Measurements from ENCODE around the gene UBE2B. TPM values are rescaled to one million over a fixed set of nuclear protein-coding genes. Genes with fewer than 3 reads are reported as not detected.
"Not testable (repeated sequence)": the region's sequence is repeated elsewhere in the genome, so short reads cannot be mapped to it uniquely, and the experiment has no call there.

UBE2B gene
- total RNA-seq, 2 donors from 2014 or later = 27.4 to 57.7 TPM

DNA sequence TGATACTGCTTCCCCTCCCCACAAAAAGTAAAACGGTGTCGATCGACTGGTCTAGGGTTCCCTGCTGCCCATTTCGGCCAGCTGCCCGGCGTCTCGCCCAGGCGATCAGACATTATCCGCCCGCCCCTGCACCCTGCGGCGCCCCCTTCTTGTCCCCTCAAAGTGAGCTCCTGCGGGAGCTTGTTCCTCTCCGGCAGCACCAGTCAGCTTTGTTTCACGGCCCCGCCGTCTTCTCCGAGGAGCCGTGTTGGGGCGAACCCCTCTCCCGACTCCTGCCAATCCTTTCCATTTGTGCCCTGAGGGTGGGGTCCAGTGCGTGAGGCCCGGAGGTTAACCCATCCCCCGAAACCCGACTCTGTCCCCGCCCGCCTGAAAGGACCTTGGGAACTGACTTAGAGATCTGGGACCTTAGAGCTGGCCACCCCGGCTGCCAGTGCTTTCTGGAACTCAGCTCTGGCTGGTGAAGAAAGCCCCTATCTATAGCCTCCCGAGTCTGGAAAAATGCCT lies 518 bp downstream of the UBE2B start:
- peak overlapping the region; percentile 75 to 76 for H3K4me3 ChIP-seq
- intact Hi-C loops (cut with DNase I) = loop anchor here (2.0 to 10.0 kb wide), 3 partner anchors 155 to 205 kb away; partner anchors contain the start of gene SKP1
- DNase-seq (ENCODE audit: low spot score) = peak; percentile 31
- H3K27me3 ChIP-seq (replicated peaks; ENCODE audit: insufficient read depth) = no peaks in the 10 kb centered on the region
- TF ChIP-seq, protein P1, sequence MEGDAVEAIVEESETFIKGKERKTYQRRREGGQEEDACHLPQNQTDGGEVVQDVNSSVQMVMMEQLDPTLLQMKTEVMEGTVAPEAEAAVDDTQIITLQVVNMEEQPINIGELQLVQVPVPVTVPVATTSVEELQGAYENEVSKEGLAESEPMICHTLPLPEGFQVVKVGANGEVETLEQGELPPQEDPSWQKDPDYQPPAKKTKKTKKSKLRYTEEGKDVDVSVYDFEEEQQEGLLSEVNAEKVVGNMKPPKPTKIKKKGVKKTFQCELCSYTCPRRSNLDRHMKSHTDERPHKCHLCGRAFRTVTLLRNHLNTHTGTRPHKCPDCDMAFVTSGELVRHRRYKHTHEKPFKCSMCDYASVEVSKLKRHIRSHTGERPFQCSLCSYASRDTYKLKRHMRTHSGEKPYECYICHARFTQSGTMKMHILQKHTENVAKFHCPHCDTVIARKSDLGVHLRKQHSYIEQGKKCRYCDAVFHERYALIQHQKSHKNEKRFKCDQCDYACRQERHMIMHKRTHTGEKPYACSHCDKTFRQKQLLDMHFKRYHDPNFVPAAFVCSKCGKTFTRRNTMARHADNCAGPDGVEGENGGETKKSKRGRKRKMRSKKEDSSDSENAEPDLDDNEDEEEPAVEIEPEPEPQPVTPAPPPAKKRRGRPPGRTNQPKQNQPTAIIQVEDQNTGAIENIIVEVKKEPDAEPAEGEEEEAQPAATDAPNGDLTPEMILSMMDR (IDR thresholded peaks at IDR 0.05) = no peak
- TF ChIP-seq POLR2A (IDR thresholded peaks at IDR 0.05) (peak; percentile 28), POLR2AphosphoS5 (IDR thresholded peaks at IDR 0.05) (no peak)
- no peaks in the 10 kb centered on the region for H3K4me1 ChIP-seq (replicated peaks)
- peak overlapping the region; percentile 96 to 97 for H3K27ac ChIP-seq
- WGBS = under 1% methylated on average over 24 of the region's 29 CpGs
- no peaks in the 10 kb centered on the region for H3K36me3 ChIP-seq
- no peaks in the 10 kb centered on the region for H3K9me3 ChIP-seq

DNA sequence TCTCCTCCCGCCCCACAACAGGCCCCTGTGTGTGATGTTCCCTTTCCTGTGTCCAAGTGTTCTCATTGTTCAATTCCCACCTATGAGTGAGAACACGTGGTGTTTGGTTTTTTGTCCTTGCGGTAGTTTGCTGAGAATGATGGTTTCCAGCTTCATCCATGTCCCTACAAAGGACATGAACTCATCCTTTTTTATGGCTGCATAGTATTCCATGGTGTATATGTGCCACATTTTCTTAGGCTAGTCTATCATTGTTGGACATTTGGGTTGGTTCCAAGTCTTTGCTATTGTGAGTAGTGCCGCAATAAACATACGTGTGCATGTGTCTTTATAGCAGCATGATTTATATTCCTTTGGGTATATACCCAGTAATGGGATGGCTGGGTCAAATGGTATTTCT lies 2.3 kb downstream of the UBE2B start:
- H3K4me1 ChIP-seq (replicated peaks); H3K27me3 ChIP-seq (replicated peaks; ENCODE audit: insufficient read depth); H3K9me3 ChIP-seq; H3K36me3 ChIP-seq; DNase-seq (ENCODE audit: low spot score); H3K4me3 ChIP-seq; H3K27ac ChIP-seq: not testable (repeated sequence)
- intact Hi-C loops (cut with DNase I) = loop anchor here (5.0 to 10.0 kb wide), 2 partner anchors 199 to 204 kb away; partner anchors contain the start of gene SKP1
- WGBS = 91% methylated on average over 5 of the region's 5 CpGs

DNA sequence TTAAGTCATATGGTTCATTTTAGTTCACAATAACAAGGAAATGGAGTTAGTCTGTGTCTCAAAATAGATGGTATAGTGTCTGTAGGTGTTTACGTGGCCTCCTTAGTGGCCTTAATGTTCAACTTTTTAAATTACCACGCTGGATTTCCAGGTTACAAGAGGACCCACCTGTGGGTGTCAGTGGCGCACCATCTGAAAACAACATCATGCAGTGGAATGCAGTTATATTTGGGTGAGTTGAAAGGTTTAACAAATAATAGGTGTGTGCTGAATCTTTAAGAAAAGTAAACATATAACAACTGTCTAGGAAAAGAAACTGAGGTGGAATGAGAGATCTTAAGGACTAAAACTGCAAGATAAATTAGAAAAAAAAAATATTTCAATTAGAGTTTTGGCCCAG lies 2.9 kb downstream of the UBE2B start:
- intact Hi-C loops (cut with DNase I) = loop anchor here (5.0 to 10.0 kb wide), 2 partner anchors 199 to 203 kb away; partner anchors contain the start of gene SKP1
- H3K4me1 ChIP-seq (replicated peaks) = no peaks in the 10 kb centered on the region
- WGBS = 67% methylated on average over 3 of the region's 3 CpGs
- peaks cover 0 to 3% of the 10 kb centered on the region in 2 donors for H3K36me3 ChIP-seq
- H3K27me3 ChIP-seq (replicated peaks; ENCODE audit: insufficient read depth) = no peaks in the 10 kb centered on the region
- TF ChIP-seq, protein P1 (IDR thresholded peaks at IDR 0.05) = peak in 1 of 4 experiments; percentile 12
- no peak for TF ChIP-seq POLR2AphosphoS5 (IDR thresholded peaks at IDR 0.05)
- H3K9me3 ChIP-seq = no peaks in the 10 kb centered on the region
- H3K4me3 ChIP-seq = no peak overlapping the region
- H3K27ac ChIP-seq = no peak overlapping the region
- no peak for DNase-seq (ENCODE audit: low spot score)

DNA sequence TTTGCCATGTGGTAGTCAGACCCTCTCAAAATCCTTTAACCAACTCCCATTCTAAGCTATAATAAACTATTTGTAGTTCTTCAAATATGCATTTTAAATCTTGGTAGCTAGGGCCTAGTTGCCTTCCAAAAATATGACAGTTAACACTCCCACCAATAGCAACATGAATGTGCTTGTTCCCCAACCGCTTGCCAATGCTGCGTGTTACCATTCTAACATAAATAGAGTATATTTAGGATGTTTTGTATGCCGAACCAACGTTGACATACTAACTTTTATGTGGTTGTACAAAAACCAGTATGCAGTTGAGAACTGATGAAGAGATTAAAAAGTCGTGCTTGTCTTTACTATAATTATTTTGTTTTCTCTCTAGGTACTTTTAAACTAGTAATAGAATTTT lies 9.0 kb downstream of the UBE2B start:
- H3K4me3 ChIP-seq = no peak overlapping the region
- TF ChIP-seq, protein P1 (IDR thresholded peaks at IDR 0.05) = no peak
- no peak overlapping the region for H3K27ac ChIP-seq
- H3K4me1 ChIP-seq (replicated peaks) = no peaks in the 10 kb centered on the region
- H3K27me3 ChIP-seq (replicated peaks; ENCODE audit: insufficient read depth) = no peaks in the 10 kb centered on the region
- no peak for DNase-seq (ENCODE audit: low spot score)
- H3K36me3 ChIP-seq = peaks cover 3 to 9% of the 10 kb centered on the region in 2 donors
- H3K9me3 ChIP-seq = no peaks in the 10 kb centered on the region
- whole genome bisulfite sequencing = 45% methylated on average over 5 of the region's 5 CpGs
- intact Hi-C loops (cut with DNase I) = no loop called here

DNA sequence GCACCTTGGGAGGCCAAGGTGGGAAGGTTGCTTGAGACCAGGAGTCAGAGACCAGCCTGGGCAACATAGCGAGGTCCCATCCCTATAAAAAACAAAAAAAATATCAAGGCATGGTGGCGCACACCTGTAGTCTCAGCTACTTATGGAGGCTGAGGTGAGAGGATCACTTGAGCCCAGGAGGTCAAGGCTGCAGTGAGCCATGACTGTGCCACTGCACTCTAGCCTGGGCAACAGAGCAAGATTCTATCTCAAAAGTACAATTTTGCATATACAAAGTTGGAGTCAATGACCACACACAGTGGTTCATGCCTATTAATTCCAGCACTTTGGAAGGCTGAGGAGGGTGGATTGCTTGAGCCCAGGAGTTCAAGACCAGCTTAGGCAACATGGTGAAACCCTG lies 10.8 kb downstream of the UBE2B start:
- WGBS = 100% methylated on average over 2 of the region's 2 CpGs
- H3K4me3 ChIP-seq; intact Hi-C loops (cut with DNase I); H3K4me1 ChIP-seq (replicated peaks); H3K36me3 ChIP-seq; H3K27me3 ChIP-seq (replicated peaks; ENCODE audit: insufficient read depth); DNase-seq (ENCODE audit: low spot score); H3K27ac ChIP-seq; H3K9me3 ChIP-seq: not testable (repeated sequence)

DNA sequence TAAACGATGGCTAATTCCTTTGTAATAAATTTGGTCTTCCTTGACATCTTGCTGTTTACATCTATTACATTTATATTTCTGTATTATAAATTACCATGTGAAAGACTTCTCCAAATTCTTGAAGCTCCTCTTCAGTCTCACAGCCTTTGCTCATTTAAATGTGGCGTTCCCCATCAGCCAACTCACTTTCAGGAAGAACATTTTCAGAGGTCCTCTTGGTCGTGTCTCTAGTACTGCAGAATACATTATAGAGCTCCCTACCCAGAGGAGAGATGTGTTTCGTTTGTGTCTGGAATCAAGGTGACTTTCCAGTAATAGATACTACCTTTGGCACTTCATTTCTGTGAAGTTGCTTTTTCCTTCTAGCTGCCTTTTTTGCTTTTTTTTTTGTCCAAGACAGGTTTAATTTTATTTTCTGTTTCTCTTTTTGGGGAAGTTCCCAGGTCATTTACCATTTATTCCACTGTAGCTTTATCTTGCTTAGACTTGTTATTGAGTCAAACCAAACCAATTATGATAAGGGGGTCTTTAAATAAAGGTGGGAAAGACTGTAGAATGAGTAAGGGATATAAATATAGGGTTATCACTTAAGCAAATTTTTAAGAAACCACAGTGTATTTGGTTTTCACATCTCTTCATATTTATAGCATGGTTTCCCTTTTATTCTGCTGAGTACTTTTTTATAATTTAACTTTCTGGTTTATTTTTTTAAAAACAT lies 12.8 kb downstream of the UBE2B start:
- no peak overlapping the region for H3K4me3 ChIP-seq
- intact Hi-C loops (cut with DNase I) = no loop called here
- WGBS = 73% methylated on average over 4 of the region's 4 CpGs
- H3K27me3 ChIP-seq (replicated peaks; ENCODE audit: insufficient read depth) = no peaks in the 10 kb centered on the region
- H3K36me3 ChIP-seq = peaks cover 0 to 13% of the 10 kb centered on the region in 2 donors
- no peak for DNase-seq (ENCODE audit: low spot score)
- H3K4me1 ChIP-seq (replicated peaks) = no peaks in the 10 kb centered on the region
- TF ChIP-seq POLR2A (IDR thresholded peaks at IDR 0.05) = no peak
- no peak for TF ChIP-seq POLR2AphosphoS5 (IDR thresholded peaks at IDR 0.05)
- TF ChIP-seq, protein P1 (IDR thresholded peaks at IDR 0.05) = no peak
- H3K27ac ChIP-seq = no peak overlapping the region
- H3K9me3 ChIP-seq = no peaks in the 10 kb centered on the region
